GM12891 (cell line): ENCODE results near the gene TREML4.

Experiments used
- DNase-seq: peaks from one replicate; pipeline ENCODE4 v3.0.0; 2011; ENCODE audit warnings: low spot score; ENCODE audit not compliant: insufficient read length
- FAIRE-seq: peaks from 2 replicates; lab custom pipeline; 2011; peaks lifted over from hg19 to GRCh38; lab: Jason Lieb, UNC
- PAX5 ChIP-seq: IDR thresholded peaks from 2 replicates; pipeline ENCODE4 v1.6.1; 2011; ENCODE audit warnings: low read length, moderate library complexity, mild to moderate bottlenecking; ENCODE audit not compliant: insufficient read depth, severe bottlenecking
- POLR2A ChIP-seq: IDR thresholded peaks from 2 replicates; pipeline ENCODE4 v1.6.1; 2011; ENCODE audit warnings: low read depth, low read length, control low read depth
- POLR2AphosphoS5 ChIP-seq: IDR thresholded peaks from 2 replicates; pipeline ENCODE4 v1.6.1; 2011; ENCODE audit warnings: low read depth, low read length, control low read depth
- POU2F2 ChIP-seq: IDR thresholded peaks from 2 replicates; pipeline ENCODE4 v1.6.1; 2011; ENCODE audit warnings: low read depth, mild to moderate bottlenecking, control low read depth, low read length, moderate library complexity
- SPI1 ChIP-seq: IDR thresholded peaks from 2 replicates; pipeline ENCODE4 v1.6.1; 2011; ENCODE audit warnings: low read depth, low read length, control low read depth
- TAF1 ChIP-seq: IDR thresholded peaks from 2 replicates; pipeline ENCODE4 v1.6.1; 2011; ENCODE audit warnings: low read depth, low read length, control low read depth

Gene TREML4

DNA sequence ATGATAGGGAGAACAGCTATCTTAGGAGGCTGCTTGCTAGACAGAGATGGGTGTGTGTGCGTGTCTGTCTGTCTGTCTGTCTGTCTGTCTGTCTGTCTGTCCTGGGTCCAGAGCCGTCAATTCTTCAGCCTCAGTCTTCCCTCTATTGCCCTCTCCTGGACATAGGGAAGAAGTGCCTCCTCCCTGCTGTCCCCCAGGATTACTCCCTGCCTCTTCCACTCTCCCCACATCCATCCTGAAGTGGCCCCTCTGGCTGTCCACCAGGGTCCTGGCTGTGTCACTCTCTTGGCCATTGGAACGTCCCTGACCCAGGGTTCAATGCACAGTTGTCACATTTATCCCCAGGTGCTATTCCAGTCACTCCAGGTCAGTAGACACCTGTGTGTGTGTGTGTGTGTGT lies 37.4 kb upstream of the TREML4 start:
- no peak for DNase-seq
- TF ChIP-seq TAF1 (no peak), SPI1 (no peak), PAX5 (no peak), POU2F2 (no peak), POLR2A (no peak), POLR2AphosphoS5 (no peak)
- FAIRE-seq: no peak

GRCh38 chr6:41191569-41191968 lies 36.6 kb upstream of the TREML4 start:
- TF ChIP-seq TAF1 (no peak), PAX5 (no peak), POLR2AphosphoS5 (no peak), POLR2A (no peak), SPI1 (no peak), POU2F2 (no peak)
- FAIRE-seq: no peak

DNA sequence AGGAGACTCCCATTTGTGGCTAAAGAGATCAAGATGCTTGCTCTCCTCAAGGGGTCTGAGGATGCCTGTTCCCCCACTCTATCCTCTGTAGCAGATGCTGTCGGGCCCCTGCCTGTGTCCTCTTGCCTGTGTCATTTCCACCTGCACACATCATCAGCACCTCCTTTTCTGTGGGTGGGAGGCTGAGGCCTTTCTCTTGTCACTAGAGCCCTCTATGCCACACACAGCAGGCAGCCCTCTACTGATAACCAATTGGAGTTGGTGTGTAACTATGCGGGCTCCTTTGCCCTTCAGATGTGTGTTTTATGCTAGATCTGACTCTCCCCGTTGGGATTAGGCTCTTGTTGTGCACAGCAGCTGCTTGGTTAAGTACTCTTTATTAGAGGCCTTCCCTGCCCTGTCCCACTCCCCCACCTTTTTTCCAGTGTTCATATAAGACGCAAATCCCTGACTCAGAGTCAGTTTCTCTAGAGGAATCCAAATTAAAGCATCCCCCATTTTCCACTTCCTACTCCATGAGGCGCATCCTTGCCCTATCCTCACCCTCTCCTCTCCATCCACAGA lies 34.9 kb upstream of the TREML4 start:
- FAIRE-seq: no peak
- TF ChIP-seq SPI1: no peak
- TF ChIP-seq TAF1: no peak
- TF ChIP-seq POU2F2: no peak
- TF ChIP-seq PAX5: no peak
- no peak for TF ChIP-seq POLR2A
- no peak for TF ChIP-seq POLR2AphosphoS5
- no peak for DNase-seq

More at GRCh38 chr6:41191569-41191968, 36.6 kb upstream of the TREML4 start:
- no peak for DNase-seq

- TF ChIP-seq POLR2A (no peak), PAX5 (no peak), SPI1 (no peak), TAF1 (no peak), POU2F2 (no peak), POLR2AphosphoS5 (no peak)
- FAIRE-seq (no peak), DNase-seq (no peak)
Measured at GRCh38 chr6:41193884-41194283, 34.3 kb upstream of the TREML4 start.

DNA sequence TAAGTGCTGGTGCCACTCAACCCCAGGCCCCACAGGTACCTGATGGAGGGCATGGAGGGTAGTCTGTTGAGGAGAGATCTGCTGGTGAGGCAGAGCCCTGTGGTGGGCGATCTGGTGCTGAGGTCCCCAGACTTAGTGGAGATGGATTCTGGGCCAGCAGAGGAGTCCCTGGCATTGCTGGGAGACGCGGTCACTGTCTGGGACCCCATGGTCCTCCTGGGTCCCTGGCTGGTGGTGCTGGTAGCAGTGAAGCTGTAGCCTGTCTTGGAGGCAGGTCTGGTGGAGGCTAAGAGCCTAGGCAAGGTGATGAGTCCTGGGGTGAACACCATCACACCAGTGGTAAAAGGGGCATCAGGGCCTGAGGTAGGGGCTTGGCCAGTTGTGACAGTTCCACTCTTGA lies 33.8 kb upstream of the TREML4 start:
- TF ChIP-seq POU2F2 (no peak), SPI1 (no peak), PAX5 (no peak), TAF1 (no peak), POLR2A (no peak), POLR2AphosphoS5 (no peak)
- no peak for FAIRE-seq
- no peak for DNase-seq

- TF ChIP-seq POU2F2 (no peak), POLR2AphosphoS5 (no peak), POLR2A (no peak), SPI1 (no peak), TAF1 (no peak), PAX5 (no peak)
- no peak for DNase-seq
- no peak for FAIRE-seq
Measured at GRCh38 chr6:41197234-41197633, 30.9 kb upstream of the TREML4 start.

- FAIRE-seq: peak; percentile 86
- TF ChIP-seq POU2F2 (no peak), SPI1 (peak; percentile 37; the same call in 1 of the 2 replicates), TAF1 (no peak), POLR2A (no peak), POLR2AphosphoS5 (no peak)
- no peak for DNase-seq
Measured at GRCh38 chr6:41199552-41200246, 28.4 kb upstream of the TREML4 start.

DNA sequence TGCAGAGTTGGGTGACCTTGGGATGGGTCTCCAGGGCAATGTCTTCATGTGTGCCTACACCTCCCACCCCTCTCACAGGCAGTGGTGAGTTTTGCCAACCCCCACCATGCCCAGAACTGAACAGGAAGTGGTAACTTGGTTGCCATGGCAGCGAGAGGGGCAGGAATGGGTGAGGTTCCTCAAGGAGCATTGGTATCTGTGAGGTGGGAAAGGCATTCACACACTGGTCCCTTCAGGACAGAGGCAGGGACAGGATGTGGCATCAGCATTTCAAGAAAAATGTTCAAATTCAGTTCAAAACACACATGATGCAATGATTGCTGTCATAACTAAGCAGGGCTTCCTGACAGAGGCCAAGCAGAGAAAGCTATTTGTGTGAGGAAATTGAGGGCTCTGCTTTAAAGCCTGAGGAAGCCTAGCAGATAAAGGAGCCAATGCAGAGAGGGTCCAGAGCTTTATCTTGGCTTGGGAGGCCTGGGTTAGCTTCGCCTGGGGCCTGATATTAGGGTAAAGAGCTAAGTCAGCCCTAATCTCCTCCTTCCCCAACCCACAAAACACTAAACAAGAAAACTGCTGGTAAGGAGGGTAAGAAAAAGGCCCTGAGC lies 27.8 kb upstream of the TREML4 start:
- no peak for TF ChIP-seq PAX5
- peak; percentile 34; the same call in 1 of the 2 replicates for TF ChIP-seq SPI1
- no peak for DNase-seq
- FAIRE-seq: no peak

GRCh38 chr6:41200901-41201763 lies 27.0 kb upstream of the TREML4 start, which contains the start of gene TREML2:
TSS of gene TREML2 (minus strand) at chr6:41201149. CDS start at chr6:41201008, 141 bp downstream.
- FAIRE-seq: peak; percentile 89
- no peak for DNase-seq
- TF ChIP-seq POLR2AphosphoS5 (no peak), POU2F2 (no peak), PAX5 (no peak), SPI1 (peak; percentile 80), POLR2A (no peak), TAF1 (no peak)

- FAIRE-seq (peak; percentile 90), DNase-seq (no peak)
- TF ChIP-seq POU2F2: no peak
- peak; percentile 35; the same call in 1 of the 2 replicates for TF ChIP-seq SPI1
- no peak for TF ChIP-seq POLR2A
Measured at GRCh38 chr6:41201764-41202173, 26.4 kb upstream of the TREML4 start.
